H1 (cell line): ENCODE results near the gene HOGA1. TPM values are rescaled to one million over a fixed set of nuclear protein-coding genes. Genes with fewer than 3 reads are reported as not detected.
"Not testable (repeated sequence)": the region's sequence is repeated elsewhere in the genome, so short reads cannot be mapped to it uniquely, and the experiment has no call there.

ENCODE experiments used
- CTCF ChIA-PET: fragments of 300-600 bp; sonication (Branson Sonifier 250); formaldehyde crosslinking; loops from one replicate; lab custom pipeline; 2021; ENCODE audit not compliant: partially characterized antibody; lab: Charles Lee
- POLR2A ChIA-PET: fragments of 300-600 bp; sonication (Branson Sonifier 250); formaldehyde crosslinking; loops from one replicate; lab custom pipeline; 2021; ENCODE audit warnings: inconsistent platforms; ENCODE audit not compliant: partially characterized antibody; lab: Charles Lee
- DNase-seq, 2 experiments: peaks; one replicate each; pipeline versions ENCODE4 v3.0.0 to v3.0.0-alpha.2; 2010 to 2022; ENCODE audit warnings: low spot score in 2 of 2, low read depth in 1 of 2, mixed read lengths in 1 of 2
- FAIRE-seq: peaks from 2 replicates; lab custom pipeline; 2011; peaks lifted over from hg19 to GRCh38; lab: Jason Lieb, UNC
- H2AFZ ChIP-seq: 2 replicates; pipeline ENCODE4 v1.8.1; 2012; ENCODE audit warnings: low read length, inconsistent platforms
- H2AK5ac ChIP-seq: 2 replicates; pipeline ENCODE4 v1.6.1; 2013; ENCODE audit warnings: low read depth, low read length
- H2BK120ac ChIP-seq: replicated peaks from 2 replicates; pipeline ENCODE3; 2013; ENCODE audit warnings: low read depth, low read length, inconsistent platforms
- H2BK12ac ChIP-seq: 2 replicates; pipeline ENCODE4 v1.6.1; 2013; ENCODE audit warnings: low read depth, low read length
- H2BK15ac ChIP-seq: 2 replicates; pipeline ENCODE4 v1.6.1; 2013; ENCODE audit warnings: low read length
- H2BK20ac ChIP-seq: 2 replicates; pipeline ENCODE4 v1.6.1; 2013; ENCODE audit warnings: low read length
- H2BK5ac ChIP-seq: 2 replicates; pipeline ENCODE4 v1.6.1; 2013; ENCODE audit warnings: low read depth, low read length
- H3K14ac ChIP-seq: 2 replicates; pipeline ENCODE4 v1.6.1; 2013; ENCODE audit warnings: inconsistent platforms; ENCODE audit not compliant: insufficient read length
- H3K18ac ChIP-seq: 2 replicates; pipeline ENCODE4 v1.6.1; 2013; ENCODE audit warnings: low read length; ENCODE audit errors: extremely low read depth
- H3K23ac ChIP-seq: 2 replicates; pipeline ENCODE4 v1.6.1; 2013; ENCODE audit warnings: inconsistent platforms; ENCODE audit not compliant: insufficient read length
- H3K23me2 ChIP-seq: 2 replicates; pipeline ENCODE4 v1.6.1; 2013; ENCODE audit warnings: low read depth, low read length
- H3K27ac ChIP-seq: 2 replicates; pipeline ENCODE4 v1.6.1; 2011; ENCODE audit warnings: low read depth, low read length, inconsistent platforms
- H3K27me3 ChIP-seq, 4 experiments: replicated peaks in 1 of 4; 1 replicate in 1 of 4; 2 replicates in 3 of 4; pipeline versions ENCODE4 v1.6.1 to v1.8.1; 2011 to 2013; ENCODE audit warnings: low read length in 3 of 4, mild to moderate bottlenecking in 3 of 4, inconsistent platforms in 2 of 4, mixed read lengths in 2 of 4, moderate library complexity in 1 of 4; ENCODE audit not compliant: control insufficient read depth in 3 of 4, insufficient read depth in 3 of 4; ENCODE audit errors: extremely low read depth in 1 of 4
- H3K36me3 ChIP-seq, 4 experiments: 2 replicates each; pipeline versions ENCODE4 v1.6.1 to v1.8.1; 2011 to 2013; ENCODE audit warnings: mild to moderate bottlenecking in 4 of 4, low read length in 3 of 4, moderate library complexity in 2 of 4, control low read depth in 1 of 4, inconsistent platforms in 1 of 4; ENCODE audit not compliant: insufficient read depth in 4 of 4, control insufficient read depth in 2 of 4
- H3K4ac ChIP-seq: replicated peaks from 2 replicates; pipeline ENCODE3; 2013; ENCODE audit warnings: low read length, low read depth, mixed read lengths, inconsistent platforms; ENCODE audit not compliant: insufficient read length
- H3K4me1 ChIP-seq, 4 experiments: replicated peaks in 1 of 4; 1 replicate in 1 of 4; 2 replicates in 3 of 4; pipeline versions ENCODE4 v1.6.1 to v1.8.1; 2011 to 2013; ENCODE audit warnings: low read length in 3 of 4, inconsistent platforms in 2 of 4, mixed read lengths in 1 of 4; ENCODE audit not compliant: insufficient read depth in 4 of 4, control insufficient read depth in 3 of 4
- H3K4me2 ChIP-seq, 2 experiments: 2 replicates each; pipeline versions ENCODE4 v1.6.1 to v1.8.1; 2011 to 2013; ENCODE audit warnings: low read depth in 2 of 2, low read length in 2 of 2, control low read depth in 1 of 2, inconsistent platforms in 1 of 2, mild to moderate bottlenecking in 1 of 2; ENCODE audit not compliant: insufficient read depth in 1 of 2
- H3K4me3 ChIP-seq, 4 experiments: fragments of 200-600, 300-600 bp in 1 of 4; sonication (generic), shearing (Covaris generic), sonication (Bioruptor Twin) in 1 of 4; 2 replicates each; pipeline versions ENCODE4 v1.5.1 to v1.8.1; 2011 to 2016; ENCODE audit warnings: low read length in 4 of 4, low read depth in 3 of 4, control low read depth in 2 of 4, inconsistent platforms in 2 of 4, mild to moderate bottlenecking in 2 of 4, mixed read lengths in 1 of 4, moderate library complexity in 1 of 4; ENCODE audit not compliant: insufficient read depth in 2 of 4; ENCODE audit errors: extremely low read depth in 1 of 4
- H3K56ac ChIP-seq: replicated peaks from 2 replicates; pipeline ENCODE3; 2013; ENCODE audit warnings: low read depth, mild to moderate bottlenecking, mixed read lengths, low read length, inconsistent platforms; ENCODE audit not compliant: insufficient read length
- H3K79me1 ChIP-seq: 2 replicates; pipeline ENCODE4 v1.6.1; 2013; ENCODE audit warnings: low read depth, low read length, control low read depth
- H3K79me2 ChIP-seq, 2 experiments: 2 replicates each; pipeline versions ENCODE4 v1.6.1 to v1.8.1; 2012 to 2013; ENCODE audit warnings: low read length in 2 of 2, mild to moderate bottlenecking in 2 of 2, inconsistent platforms in 1 of 2; ENCODE audit not compliant: insufficient read depth in 2 of 2, control insufficient read depth in 1 of 2
- H3K9ac ChIP-seq, 4 experiments: replicated peaks in 1 of 4; 1 replicate in 1 of 4; 2 replicates in 3 of 4; pipeline versions ENCODE4 v1.6.1 to v1.8.1; 2011 to 2013; ENCODE audit warnings: low read depth in 3 of 4, low read length in 3 of 4, control low read depth in 2 of 4, mild to moderate bottlenecking in 2 of 4, moderate library complexity in 2 of 4, inconsistent platforms in 1 of 4; ENCODE audit errors: extremely low read depth in 1 of 4
- H3K9me3 ChIP-seq, 2 experiments: 2 replicates each; pipeline versions ENCODE4 v1.6.1 to v1.8.1; 2012 to 2013; ENCODE audit warnings: mild to moderate bottlenecking in 2 of 2, moderate library complexity in 2 of 2, control low read depth in 1 of 2, inconsistent platforms in 1 of 2, low read depth in 1 of 2, low read length in 1 of 2, mixed read lengths in 1 of 2; ENCODE audit not compliant: insufficient read depth in 2 of 2
- H4K20me1 ChIP-seq, 2 experiments: replicated peaks in 1 of 2; 2 replicates each; pipeline versions ENCODE3 to v1.8.1; 2011 to 2013; ENCODE audit warnings: inconsistent platforms in 2 of 2, low read length in 2 of 2, mild to moderate bottlenecking in 1 of 2; ENCODE audit not compliant: insufficient read depth in 2 of 2, control insufficient read depth in 1 of 2
- H4K5ac ChIP-seq: 2 replicates; pipeline ENCODE4 v1.6.1; 2013; ENCODE audit warnings: low read length, low read depth, mixed read lengths, inconsistent platforms; ENCODE audit not compliant: insufficient read length
- H4K8ac ChIP-seq: 2 replicates; pipeline ENCODE4 v1.8.0; 2013; ENCODE audit warnings: mild to moderate bottlenecking, moderate library complexity, low read length, inconsistent platforms; ENCODE audit not compliant: insufficient read depth; ENCODE audit errors: extremely low read depth
- H4K91ac ChIP-seq: replicated peaks from 2 replicates; pipeline ENCODE3; 2013; ENCODE audit warnings: low read length, mixed read lengths, inconsistent platforms; ENCODE audit not compliant: insufficient read length
- WGBS, 2 experiments: shearing (Covaris generic) in 1 of 2; methylation state at CpG; one replicate each; pipeline versions ENCODE4 v1.1.6 to v1.1.7; 2013 to 2015; ENCODE audit warnings: low lambda C conversion rate in 2 of 2, mixed read lengths in 2 of 2, inconsistent platforms in 1 of 2, low coverage in 1 of 2, missing lambda C conversion rate in 1 of 2; ENCODE audit not compliant: insufficient replicate concordance in 2 of 2, insufficient coverage in 1 of 2, insufficient read length in 1 of 2; ENCODE audit errors: extremely low coverage in 1 of 2, missing lambda C conversion rate in 1 of 2; 5-methylcytosine and 5-hydroxymethylcytosine counted together
- polyA plus RNA-seq, 7 experiments: library from polyadenylated mRNA; depleted of rRNA in 3 of 7; stranded (reverse) in 5 of 7; unstranded in 2 of 7; fragments of >200 nt in 5 of 7; fragments of 200-250 nt in 2 of 7; gene quantifications; 1 replicate in 5 of 7; 2 replicates in 1 of 7; 4 replicates in 1 of 7; pipeline versions ENCODE4 v1.2.1 to v1.2.3, GENCODE V29; 2011 to 2013; ENCODE audit warnings: missing spikeins in 2 of 7, mixed read lengths in 2 of 7
- total RNA-seq: library from RNA; stranded (reverse); fragmentation: NEBNext Ultra II Directional; extraction: Animal tissue kit (Norgen Biotek cat#: 25700); gene quantifications from 2 replicates; pipeline ENCODE4 v1.2.1, GENCODE V29; 2021

Gene HOGA1
- total and polyA plus RNA-seq, 2 of the 8 experiments (the other 6 are each of a cell fraction or from before 2014, with no cell fraction given): 0.28 to 1.00 TPM

- H3K4me1 ChIP-seq, H2BK120ac ChIP-seq, H2BK20ac ChIP-seq, H3K36me3 ChIP-seq, H3K56ac ChIP-seq, H2BK12ac ChIP-seq, H2AFZ ChIP-seq, H4K91ac ChIP-seq, DNase-seq, H3K4me3 ChIP-seq, H4K8ac ChIP-seq, H2BK15ac ChIP-seq, H3K4me2 ChIP-seq, H3K9me3 ChIP-seq, H3K23me2 ChIP-seq, H4K20me1 ChIP-seq, H3K4ac ChIP-seq, H3K79me1 ChIP-seq, H3K14ac ChIP-seq, H3K27ac ChIP-seq, H2AK5ac ChIP-seq, H3K18ac ChIP-seq, H3K9ac ChIP-seq, H4K5ac ChIP-seq, H3K79me2 ChIP-seq, POLR2A ChIA-PET, H3K23ac ChIP-seq, FAIRE-seq, H3K27me3 ChIP-seq, H2BK5ac ChIP-seq: not testable (repeated sequence)
- CTCF ChIA-PET: interaction anchor here (14.6 kb wide), 1 partner anchor 12 kb away, joined by 169 read pairs; the partner anchor contains the start of gene ANKRD2
- whole genome bisulfite sequencing, 2 experiments: 93% methylated on average over 17 of the region's 17 CpGs; no CpG with 5 or more reads in 1 of the 2 experiments
Observed at GRCh38 chr10:97560731-97561381, 23.3 kb upstream of the HOGA1 start.
